Activated CD8-positive, alpha-beta memory T cell treated with anti-CD3 and anti-CD28 coated beads, Interleukin-2, amount 50 U/mL, for 4 hours (primary cell): ENCODE results near the gene SEC31A.

Experiments used
- DNase-seq: peaks from one replicate; pipeline ENCODE4 v3.0.0-alpha.2; 2020

SEC31A gene

DNA sequence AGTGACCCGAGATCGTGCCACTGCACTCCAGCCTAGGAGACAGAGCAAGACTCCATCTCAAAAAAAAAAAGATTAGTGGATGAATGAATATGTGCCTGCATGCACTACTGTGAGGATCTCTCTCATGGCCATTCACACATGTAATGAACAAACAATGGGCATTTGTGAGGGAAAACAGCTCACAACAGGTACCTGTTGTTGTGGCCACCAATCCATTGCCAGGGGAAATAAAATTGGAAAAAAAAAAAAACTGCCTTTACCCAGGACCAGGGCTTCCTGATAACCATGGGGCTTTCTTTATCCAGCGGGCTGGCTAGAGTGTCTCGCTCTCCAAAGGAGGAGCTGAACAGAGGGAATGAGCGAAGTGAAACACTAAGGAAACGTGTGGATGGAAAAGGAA is 99.8 kb downstream of the SEC31A start:
- DNase-seq: no peak

DNA sequence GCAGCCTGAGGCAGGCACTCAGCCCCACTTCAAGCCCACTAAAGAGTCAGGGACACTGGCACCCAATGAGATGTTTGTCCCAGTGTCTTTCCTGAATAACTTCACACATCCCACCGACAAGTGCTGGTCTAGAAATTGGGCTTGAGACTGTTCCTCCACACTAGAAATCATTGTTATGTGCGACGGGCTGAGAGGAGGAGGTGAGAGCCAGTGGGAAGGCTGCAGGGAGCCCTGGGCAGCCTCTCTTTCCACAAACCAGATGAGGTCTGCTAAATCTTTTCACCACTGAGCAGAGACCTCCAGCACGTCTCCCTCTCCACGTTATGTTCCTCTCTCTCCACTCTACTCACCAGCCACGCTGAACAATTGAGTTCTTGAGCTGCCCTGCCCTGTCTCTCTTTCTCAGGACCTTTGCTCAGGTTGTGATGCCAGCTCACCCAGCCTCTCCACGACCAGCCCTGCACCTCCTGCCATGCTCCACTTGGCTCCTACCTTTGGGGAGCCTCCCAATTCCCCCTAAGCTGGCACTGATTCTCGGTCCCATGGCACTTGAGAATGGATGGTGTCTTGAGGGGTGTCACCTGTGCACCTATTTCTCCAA is 100.8 kb downstream of the SEC31A start:
- no peak for DNase-seq

DNA sequence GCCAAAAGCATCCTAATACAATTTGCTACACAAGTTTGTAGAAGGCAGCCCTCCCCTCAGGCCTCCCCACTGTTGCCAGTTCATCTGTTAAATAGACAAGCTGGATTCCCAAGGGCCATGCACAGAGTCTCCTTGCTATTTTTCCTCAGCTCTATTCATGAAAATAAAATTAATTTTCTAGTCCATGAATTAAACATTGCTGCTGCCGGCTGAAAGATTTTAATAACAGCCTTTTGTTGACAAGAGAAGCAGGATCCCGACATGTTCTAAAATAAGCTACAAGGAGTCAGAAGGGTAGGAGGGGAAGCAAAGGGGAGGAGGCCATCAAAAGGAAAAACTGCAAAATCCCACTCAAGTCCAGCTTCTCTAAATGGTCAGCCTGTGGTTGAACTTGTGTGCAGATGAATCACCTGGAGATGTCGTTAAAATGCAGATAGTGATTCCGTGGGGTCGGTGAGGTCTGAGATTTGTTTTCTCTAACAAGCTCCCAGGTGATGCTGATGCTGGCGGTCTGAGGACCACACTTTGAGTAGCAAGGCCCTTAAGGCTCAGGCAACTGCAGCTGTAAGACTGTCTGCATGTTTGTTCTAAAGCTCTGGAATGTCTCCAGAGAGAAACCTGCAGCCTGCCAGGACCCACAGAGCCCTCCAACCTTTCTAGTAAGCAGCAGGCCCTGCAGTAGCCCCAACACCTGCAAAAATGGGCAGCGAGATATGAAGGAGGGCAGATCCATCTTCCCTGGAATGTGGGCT is 101.8 kb downstream of the SEC31A start:
- DNase-seq: no peak

DNA sequence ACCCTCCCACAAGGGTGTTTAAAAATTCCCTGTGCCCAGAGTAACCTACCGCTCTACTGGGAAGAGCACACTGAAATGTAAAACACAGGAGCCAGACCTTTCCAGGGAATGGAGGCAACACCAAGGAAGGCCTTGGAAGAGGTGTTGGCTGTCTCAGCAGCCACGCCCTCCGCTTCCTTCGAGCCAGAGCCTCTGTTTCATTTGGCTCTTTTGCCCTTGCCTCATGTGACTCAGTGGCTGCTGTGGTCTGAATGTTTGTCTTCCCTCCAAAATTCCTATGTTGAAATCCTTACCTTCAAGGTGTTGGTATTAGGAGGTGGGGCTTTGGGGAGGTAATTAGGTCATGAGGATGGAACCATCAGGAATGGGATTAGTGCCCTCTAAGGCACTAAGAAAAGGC is 103.6 kb downstream of the SEC31A start:
- DNase-seq: no peak

DNA sequence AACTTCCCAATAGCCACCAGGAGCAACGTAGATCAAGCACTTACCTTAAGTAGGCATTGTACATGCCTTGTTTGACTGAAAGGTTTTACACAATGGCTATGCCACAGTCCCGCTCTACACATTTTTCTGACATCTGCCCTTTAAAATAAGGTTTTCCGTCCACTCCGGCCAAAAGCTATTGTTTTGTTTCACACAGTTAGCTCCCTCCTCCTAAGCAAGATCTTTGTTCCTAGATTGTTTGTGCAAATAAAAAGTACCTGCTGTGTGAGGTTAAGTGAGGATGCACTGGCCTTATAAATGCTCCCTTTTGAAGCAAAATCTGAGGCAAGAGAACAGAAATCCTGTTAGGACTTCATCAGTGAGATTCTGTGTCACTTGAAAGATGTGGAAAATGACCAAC is 104.1 kb downstream of the SEC31A start:
- DNase-seq: no peak

DNA sequence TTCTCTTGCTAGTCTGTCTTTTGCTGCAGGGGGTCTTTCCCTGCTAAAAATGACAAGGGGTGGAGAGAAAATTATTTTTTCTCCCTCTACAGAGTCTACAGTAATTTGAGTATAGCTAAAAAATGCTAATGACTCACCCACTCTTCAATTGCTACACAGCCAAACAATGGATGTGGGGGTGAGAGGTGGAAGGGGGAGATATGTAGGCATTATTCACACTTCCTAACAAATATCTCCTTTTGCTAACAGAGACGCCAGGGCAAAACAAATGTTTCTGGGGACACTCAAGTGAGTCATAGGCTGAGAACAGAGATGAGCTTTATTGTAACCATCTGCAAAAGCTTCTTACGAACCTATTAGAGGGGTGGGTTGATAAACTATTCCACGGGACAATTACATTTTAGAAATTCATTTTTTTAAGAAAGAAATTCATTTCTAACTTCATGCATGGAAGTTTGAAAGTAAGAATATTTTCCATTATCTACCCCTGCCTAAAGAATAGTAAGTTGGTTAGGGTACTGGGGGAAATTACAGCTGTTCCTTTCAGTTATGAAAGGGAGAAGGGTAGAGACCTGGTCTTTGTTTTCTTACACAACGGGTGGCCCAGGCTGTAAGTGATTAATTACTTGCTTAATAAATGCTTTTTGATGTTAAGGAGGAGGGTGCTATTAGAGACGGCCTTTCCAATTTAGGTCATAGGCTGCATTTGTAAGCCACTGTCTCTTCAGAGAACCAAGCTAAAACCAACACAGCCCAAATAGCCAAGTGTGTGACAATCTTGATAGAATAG is 105.1 kb downstream of the SEC31A start:
- DNase-seq: no peak

DNA sequence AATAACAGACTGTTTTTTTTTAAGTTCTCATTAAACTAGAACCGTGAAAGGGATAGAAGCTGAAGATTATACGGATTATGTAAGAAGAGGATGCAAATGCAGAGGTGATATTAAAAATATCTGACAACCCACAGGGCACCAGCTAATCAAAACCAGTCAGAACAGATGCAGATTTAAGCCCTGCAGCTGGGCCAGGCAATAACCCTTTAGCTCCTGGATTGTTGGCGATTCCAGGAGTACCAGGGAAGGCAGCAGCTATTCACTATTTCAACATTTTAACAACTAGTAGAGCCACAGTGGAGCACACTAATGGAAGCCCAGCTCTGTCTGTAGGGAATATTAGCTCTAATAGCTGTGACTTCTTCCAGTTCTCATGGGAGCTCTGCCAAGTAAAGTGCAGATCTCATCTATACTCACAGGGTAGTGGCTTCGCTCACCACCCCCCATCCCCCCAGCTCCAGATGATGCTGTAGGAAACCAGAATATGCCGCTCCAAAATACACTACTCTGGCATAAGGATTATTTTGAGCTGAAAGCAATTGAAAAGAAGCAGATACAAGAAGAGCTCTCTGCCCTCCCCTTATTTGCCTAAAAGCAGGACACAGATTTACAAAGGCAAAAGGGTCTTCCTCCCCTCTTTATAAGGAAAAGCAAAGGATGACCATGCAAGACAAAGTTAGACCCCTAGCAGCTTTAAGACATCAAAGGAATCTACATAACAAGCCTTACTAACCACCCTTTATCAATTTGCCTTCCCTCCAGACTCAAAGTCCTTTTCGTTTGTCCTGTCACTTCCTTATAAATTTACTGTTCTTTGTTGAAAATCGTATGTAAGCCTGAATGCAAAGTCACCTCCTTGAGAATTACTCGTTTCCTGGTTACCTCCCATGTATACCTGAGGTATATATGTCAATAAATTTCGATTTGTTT is 106.0 kb downstream of the SEC31A start:
- no peak for DNase-seq

DNA sequence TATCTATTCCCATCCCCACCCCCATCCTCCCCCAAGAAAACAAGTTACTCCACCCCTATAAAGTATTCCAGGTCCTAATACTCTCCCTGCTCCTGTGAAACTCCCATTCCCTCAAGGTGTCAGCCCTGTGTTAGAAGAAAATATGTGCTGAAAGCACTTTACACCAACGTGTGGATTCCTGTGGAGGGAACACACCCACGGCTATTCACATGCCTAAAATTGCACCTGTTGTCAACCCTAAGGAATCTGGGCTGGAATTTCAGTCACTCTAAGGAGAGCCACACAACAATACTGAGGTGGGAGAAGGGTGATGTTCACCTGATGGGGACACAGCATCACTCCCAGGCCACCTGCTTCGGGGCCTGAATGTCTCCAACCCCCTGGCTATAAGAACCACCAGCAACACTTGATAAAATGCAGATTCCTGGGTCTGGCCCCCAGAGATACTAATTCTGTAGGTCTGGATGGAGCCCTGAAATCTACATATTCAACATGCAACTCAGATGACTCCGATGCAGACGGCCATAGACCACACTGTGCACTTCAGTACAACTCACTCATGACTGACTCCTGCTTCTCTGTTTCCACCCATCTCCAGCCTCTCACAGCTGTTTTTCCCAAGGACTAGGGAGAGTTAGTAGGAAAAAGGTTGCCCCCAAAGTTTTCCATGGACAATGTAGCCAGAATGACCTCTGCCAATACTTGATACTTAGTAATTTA is 108.2 kb downstream of the SEC31A start:
- DNase-seq: no peak

DNA sequence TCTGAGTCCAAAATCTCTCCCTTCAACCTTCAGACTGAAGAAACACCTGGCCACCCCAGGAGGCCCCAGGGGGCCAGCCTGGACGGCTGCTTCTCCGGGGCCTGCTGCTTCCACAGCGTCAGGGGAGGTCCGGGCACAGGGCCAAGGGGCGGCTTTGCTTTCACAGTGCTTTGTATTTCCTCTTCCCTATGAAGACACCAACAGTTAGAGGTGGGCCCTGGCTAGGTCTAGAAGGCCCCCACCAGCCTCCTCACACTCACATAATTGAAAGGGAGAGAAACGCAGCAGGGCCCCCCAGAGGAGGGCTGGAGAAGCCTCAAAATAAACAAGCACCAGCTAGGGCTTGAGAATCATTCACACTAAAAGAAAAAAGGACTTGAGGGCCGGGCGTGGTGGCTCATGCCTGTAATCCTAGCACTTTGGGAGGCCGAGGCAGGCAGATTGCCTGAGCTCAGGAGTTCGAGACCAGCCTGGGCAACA is 110.2 kb downstream of the SEC31A start:
- no peak for DNase-seq

DNA sequence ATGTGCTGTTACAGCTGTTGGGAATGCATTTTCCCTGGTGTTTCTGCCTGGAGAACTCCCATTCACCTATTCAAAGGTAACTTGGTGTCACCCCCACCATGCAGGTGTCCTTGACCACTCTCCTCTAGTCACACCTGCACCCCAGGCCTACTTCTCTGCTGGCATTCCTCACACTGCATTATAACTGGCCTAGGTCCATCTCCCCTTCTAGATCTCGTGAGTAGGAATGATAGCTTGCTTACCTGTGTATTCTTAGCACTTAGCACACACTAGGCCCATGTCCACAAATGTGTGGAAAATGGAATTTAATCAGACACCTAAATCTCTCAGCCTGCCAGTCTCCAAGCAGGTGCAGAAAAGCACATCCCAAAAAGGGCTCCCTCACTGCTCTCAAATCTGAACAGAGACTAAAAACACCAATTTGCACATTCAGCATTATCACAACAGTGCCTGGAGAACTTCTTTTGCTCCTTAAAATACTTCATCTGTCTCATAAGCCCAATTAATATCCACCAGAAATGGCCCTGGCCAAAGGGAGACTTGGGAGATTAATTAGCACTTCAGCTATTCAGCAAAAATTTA is 110.7 kb downstream of the SEC31A start:
- DNase-seq: no peak

DNA sequence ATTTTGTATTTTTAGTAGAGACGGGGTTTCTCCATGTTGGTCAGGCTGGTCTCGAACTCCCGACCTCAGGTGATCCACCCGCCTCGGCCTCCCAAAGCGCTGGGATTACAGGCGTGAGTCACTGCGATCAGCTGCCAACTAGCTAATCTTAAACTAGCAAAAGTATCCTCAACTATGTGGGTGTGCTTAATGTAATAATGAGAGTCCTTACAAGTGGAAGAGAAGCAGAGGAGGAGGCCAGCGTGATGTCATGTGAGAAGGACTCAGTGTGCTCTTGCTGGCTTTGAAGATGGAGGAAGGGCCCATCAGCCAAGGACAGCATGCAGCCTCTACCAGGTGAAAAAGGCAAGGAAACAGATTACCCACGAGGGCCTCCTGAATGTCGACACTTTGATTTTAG is 111.9 kb downstream of the SEC31A start:
- DNase-seq: no peak

DNA sequence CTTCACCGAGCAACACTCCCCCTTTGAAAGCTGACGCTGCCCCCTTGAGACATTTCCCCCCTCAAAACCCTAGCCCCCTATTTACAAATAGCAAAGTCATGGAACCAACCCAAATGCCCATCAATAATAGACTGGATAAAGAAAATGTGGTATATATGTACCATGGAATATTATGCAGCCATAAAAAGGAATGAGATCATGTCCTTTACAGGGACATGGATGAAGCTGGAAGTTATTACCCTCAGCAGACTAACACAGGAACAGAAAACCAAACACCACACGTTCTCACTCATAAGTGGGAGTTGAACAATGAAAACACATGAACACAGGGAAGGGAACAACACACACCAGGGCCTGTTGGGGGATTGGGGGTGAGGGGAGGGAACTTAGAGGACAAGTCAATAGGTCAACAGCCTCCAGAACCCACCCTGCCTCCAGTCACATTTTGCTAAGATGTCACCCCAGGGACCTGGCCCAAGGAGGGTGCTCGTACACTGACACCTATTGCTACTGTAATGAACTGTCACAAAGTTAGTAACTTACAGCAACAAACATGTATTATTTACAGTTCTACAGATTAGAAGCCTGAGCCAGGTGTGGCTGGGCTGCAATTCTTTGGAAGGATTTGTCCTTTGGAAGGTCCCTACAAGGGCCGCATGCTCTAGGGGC is 113.0 kb downstream of the SEC31A start:
- DNase-seq: no peak

DNA sequence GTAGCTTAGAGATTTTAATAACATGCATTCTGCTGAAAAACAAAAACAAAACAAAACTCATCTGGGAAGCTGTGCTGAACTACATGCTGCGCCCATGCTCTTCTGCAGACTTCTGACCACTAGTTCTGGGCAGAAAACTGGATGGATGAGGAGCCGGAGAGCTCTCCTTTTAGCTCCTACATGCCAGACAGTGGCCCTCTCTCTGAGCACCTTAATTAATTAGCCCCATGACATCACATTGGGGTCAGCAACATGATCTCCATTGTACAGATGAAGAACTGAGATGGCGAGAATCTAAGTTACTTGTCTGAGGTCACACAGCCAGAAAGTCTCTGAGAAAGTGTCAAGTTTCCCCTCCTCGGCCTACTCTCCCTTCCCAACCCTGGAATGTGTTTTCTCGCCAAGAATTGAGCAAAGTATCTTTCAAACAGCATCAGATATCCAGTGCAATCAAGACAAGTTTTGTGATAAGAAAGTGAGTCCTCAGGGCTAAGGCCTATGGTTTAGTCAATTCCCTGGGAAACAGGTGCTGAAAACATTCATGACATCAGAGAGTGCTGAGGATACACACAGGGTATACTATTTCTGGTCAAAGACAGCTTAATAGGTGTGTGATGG is 113.9 kb downstream of the SEC31A start:
- DNase-seq: no peak

DNA sequence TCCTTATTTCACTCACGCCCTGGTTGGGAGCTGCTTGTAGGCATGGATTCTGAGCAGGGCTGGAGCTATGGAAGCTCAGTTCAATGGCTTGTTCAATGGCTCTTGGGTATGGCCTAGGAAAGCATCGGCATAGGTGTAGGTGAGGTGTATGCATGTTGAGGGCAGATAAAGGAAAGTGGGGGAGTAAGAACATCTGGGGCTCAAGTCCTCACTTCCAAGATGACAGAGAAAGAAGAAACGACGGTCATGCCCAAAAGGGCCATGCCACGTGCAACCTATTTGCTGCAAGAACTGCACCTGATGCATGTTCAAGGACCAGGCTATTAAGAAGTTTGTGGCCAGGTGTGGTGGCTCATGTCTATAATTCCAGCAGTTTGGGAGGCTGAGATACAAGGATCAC is 115.7 kb downstream of the SEC31A start:
- DNase-seq: no peak

DNA sequence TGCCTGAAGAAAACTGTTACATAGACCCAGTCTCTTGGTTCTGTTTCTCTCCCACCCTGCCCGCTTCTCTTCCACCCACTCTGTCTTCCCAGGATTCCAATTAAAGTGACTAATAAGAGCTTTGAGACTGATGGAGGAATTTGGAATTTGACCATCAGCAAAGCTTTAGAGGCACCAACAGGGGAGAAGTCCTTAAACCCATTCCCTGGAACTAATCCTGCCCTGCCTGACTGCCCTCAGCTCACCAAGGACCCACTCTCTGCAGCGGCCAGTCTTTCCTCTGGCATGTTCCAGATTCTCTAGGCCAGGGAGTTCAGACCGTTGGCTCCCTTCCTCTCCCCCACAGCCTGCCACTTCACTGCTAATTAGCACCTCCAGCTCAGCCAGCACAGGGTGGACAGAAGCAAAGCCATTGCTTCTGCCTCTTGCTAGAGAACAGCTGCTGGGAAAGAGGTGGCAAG is 116.2 kb downstream of the SEC31A start:
- DNase-seq: no peak

DNA sequence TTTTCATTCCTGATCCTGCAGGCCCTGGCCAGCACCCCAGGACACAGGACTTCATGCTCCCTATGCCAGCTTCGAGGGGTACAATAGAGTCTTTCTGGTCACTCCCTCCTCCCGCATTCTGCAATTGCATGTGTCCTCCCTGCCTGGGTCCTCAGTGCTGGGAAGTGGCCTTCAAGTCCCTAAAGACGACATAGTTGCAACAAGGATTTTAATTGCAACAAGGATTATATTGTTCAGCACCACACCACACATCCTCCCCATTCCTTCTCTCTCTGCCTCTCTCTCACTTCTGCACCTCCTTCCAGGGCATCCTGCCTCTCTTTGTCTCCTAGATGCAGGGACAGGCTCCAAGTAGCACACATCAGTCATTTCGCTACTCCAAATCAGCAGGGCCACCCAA is 117.9 kb downstream of the SEC31A start:
- DNase-seq: no peak

DNA sequence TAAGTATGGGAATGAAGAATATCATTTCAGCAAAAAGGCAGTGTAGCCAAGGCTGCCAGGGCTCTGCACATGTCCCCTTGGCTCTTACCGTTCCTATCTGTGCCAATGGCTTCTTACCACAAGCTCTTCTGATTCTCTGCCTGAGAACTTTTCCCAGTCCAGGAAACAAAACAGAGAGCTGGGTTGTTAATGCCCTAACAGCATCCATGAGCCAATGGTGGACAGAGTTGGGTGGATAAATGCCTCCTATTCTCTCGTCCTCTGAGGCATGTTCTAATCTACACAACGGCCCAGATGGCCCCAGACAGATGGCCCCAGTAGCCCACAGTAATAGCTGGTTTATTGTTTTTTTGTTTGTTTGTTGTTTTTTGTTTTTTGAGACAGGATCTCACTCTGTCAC is 120.3 kb downstream of the SEC31A start:
- no peak for DNase-seq
